GM19023 (cell line): ENCODE measurements around the gene MSANTD2.
A peak's percentile ranks its signal among the peaks of the same experiment; 100 is the strongest.

Experiments used
- ATAC-seq: cut with Tn5 transposase; IDR thresholded peaks from one replicate; pipeline ENCODE4 v1.9.1; 2021; ENCODE audit warnings: mild to moderate bottlenecking, moderate library complexity; ENCODE audit not compliant: unreplicated experiment

MSANTD2 gene

GRCh38 chr11:124800226-124800929, at the start of gene MSANTD2:
Gene MSANTD2, minus strand, starts transcription at chr11:124800406. Its CDS starts 26 bp downstream, at chr11:124800380.
- peak; percentile 93 for ATAC-seq

DNA sequence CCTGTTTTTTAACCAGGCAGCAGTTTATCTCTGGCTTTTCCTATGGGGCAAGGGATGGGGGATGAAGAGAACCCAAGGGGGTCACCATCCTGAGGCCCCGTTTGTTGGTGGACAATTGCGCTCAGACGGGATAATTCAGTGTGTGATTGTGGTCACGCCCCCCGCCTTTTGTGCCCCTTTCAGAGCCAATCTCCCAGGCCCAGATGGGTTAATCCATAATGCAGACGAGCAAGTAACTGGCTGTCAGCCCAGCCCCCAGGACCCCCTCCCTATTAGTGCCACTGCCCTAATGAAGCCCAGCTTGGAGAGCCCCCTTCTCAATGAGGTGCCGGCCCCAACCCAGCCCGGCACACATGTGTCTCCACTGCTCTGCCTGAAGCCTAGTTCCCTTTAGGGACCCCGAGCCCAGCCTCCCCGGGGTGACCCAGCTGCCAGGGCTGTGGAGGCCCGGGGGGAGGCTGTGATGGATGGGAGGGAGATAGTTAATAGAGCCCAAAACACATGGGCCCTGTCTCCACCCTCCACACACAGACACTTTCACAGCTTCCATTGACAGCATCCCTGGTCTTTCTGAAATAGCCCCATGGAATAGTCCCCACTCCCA, 46.0 kb upstream of the MSANTD2 start:
- no peak for ATAC-seq

DNA sequence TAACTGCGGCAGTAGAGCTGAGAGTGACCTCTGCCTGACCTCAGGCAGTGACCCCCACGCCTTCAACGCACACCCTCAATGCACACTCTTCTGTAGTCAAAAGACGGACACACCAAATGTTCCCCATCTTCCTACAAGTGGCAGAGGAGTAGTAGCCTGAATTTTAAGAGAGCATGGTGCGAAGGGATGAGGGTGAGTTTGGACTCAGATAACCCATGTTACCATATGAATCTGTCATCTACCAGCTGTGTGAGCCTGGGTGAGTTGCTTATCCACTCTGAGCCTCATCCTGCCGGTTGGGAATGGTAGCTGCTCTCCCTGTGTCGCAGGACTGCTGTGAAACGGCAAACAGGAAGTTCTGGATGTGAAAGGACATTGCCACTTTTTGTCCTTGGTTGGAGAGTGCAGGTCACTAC, 44.5 kb upstream of the MSANTD2 start:
- no peak for ATAC-seq

DNA sequence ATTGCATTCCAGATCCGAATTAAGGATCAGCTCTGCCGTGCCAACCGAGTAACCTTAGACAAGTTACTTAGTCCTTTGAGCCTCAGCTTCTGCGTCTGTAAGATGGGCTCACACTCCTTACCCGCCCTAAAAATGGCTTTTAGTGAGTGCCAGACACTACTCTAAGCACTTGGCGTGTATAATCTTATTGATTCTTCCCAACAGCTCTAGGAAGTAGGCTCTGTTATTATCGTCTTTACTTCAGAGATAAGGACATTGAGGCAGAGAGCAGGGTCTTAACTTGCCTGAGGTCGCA, 43.4 kb upstream of the MSANTD2 start:
- ATAC-seq = no peak

- no peak for ATAC-seq
Measured at GRCh38 chr11:124842305-124842704, 42.1 kb upstream of the MSANTD2 start.

DNA sequence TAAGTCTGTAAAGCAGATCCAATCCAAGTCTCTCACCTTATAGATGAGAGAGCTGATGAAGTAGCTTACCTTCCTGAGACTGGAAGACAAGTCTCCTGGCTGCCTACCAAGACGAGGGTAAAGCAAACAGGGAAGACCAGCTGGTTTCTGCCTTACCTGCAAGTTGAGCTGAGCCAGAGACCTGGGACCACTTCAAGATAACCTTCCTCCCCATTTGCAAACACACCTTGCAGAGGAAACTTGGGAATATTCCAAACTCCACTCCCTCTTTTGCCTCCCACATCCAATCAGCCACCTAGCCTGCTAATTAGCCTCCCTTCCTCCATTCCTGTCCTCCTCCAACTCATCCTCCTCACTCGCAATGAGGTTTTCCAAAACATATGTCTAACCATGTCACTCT, 41.6 kb upstream of the MSANTD2 start:
- ATAC-seq = no peak

- ATAC-seq = no peak
Measured at GRCh38 chr11:124841201-124841600, 41.0 kb upstream of the MSANTD2 start.

GRCh38 chr11:124840666-124841065, 40.5 kb upstream of the MSANTD2 start:
- ATAC-seq = no peak

DNA sequence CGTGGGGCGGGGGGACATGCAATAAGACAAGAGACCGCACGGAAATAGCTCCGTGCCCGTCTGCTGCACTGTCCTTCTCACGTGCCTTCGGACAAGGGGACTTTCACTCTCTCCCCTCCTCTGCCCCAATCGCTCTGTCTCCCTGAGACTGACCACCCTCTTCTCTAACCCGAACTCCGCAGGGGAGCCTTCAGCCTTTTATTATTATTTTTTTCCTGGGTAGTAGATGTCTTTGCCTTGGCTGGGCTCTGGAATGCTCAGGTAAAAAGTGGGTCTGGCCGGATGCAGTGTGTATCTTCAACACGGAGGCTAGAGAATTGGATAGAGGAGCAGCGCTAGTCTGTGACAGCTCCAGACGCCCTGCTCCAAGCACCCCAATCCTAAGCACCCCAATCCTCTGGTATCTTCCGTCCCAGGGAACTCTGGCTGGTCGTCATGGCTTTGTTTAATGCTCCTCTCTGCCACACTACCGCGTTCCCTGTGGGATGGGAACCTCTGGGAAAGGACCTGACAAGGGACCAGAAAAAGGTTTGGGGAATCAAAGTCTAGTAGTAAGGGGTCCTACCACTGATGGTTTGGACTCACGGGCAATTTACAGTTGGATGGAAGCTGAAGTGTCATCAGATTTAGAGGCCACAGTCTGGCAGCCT, 39.9 kb upstream of the MSANTD2 start:
- ATAC-seq = no peak

DNA sequence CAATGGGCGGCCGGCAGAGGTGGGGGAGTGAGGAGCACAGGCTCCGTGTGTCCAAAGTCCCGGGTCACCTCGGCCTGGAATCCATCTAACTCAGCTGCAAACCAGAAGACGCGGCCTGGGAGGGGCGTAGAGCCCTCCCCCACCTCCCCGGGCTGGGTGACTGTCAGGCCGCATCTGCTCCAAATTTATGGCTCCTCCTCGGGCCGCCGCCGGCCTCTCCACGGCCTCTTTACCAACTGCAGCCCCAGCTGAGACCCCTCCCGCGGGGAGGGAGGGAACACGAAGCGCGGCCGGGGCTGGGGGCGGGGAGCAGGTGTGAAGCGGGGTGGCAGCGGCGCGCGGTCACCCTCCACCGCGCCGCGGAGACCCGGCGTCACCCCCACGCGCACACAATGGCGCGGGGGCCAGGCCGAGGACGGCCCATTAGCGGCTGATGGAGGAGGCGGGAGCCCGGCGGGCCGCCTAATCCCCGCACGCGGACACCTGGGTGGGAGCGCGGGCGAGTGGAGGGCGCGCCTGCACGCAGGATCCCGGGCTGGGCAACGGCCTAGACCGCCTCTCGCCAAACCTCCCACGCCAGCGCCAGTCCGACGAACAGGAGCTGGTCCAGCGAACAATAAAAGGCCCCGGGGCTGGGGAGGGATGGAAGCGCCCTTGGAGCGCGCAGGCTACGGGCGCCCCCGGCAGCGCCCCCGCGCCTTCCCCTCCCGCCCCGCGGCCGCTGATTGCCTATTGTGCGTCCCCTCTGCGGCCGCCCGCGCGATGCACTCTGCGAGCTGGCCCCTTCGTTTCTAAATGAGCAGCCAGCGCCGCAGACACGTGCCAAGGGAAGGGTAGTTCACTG, 39.1 kb upstream of the MSANTD2 start:
- ATAC-seq = no peak

GRCh38 chr11:124838805-124839127, 38.6 kb upstream of the MSANTD2 start:
- ATAC-seq = no peak

GRCh38 chr11:124837491-124837856, 37.3 kb upstream of the MSANTD2 start:
- no peak for ATAC-seq

- no peak for ATAC-seq
Measured at GRCh38 chr11:124835918-124836317, 35.7 kb upstream of the MSANTD2 start.

DNA sequence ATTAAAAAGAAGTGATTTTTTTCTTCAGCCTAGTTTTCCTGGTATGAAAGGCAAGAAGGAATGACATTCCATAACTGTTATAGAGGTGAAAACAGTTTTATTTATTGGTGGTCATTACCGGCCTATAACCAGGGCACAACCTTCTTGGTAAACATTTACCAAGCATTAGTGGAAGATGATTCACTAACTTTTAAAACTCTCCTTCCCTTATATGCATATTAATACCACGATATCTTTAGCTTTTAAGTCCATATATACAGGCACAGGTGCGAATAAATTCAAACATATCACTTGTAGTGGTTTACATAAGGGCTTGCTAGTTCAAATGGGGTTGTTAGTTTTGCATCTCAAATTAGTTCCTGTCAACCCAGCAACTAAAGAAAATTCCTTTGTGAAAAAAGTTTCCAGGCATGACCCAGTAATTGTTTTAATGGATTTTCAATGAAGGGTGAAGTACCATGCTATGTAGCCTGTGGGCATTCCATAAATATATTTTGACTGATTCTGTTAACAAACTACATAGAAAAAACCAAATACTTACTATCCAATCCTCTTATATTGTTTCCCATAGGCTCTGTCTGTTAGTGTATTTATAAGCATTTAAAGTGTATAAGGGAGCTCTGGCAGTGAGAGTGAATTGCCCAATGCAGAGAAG, 34.4 kb upstream of the MSANTD2 start:
- ATAC-seq = no peak

DNA sequence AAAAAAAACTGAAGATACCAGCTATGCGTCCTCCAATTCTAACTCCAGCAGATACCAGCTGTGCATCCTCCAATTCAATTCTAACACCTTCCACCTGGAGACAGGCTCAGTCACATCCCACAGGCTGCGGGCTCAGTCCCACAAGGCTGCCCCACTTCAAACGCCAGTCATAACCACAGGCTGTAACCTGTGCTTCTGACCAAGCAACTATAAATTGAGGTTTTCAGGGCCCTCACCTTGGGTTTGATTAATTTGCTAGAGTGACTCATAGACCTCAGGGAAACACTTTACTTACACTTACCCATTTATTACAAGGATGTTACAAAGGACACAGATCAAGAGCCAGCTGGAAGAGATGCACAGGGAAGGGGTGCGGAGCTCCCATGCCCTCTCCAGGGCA, 32.4 kb upstream of the MSANTD2 start:
- ATAC-seq = no peak

DNA sequence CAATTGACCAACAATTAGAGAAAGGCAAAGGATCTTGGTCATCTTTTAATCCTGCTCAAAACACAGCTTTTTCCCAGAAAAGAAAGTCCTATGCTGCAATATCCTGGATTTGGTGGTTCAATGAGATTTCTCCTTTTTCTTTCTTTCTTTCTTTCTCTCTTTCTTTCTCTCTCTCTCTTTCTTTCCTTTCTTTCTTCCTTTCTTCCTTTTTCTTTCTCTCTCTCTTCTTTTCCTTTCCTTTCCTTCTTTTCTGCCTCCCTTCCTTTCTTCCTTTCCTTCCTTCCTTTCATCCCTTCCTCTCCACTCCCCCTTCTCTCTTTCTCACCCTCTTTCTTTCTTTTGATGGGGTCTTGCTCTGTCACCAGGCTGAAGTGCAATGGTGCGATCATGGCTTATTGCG, 31.7 kb upstream of the MSANTD2 start:
- ATAC-seq = no peak

DNA sequence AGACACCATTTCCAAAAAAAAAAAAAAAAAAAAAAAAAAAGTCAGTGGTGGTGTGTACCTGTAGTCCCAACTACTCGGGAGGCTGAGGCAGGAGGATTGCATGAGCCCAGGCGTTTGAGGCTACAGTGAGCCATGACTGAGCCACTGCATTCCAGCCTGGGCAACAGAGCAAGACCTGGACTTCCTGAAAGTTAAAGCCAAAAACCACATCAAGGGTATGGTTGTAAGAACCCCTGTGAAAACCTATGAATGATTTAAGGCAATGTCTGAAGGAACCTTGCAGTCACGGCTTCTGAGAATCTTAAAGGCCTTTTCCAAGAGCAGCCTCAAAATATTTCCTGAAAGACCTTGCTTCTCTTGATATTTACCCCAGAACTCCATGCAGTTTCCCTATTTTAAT, 30.5 kb upstream of the MSANTD2 start:
- no peak for ATAC-seq

GRCh38 chr11:124829986-124830385, 29.8 kb upstream of the MSANTD2 start:
- no peak for ATAC-seq

DNA sequence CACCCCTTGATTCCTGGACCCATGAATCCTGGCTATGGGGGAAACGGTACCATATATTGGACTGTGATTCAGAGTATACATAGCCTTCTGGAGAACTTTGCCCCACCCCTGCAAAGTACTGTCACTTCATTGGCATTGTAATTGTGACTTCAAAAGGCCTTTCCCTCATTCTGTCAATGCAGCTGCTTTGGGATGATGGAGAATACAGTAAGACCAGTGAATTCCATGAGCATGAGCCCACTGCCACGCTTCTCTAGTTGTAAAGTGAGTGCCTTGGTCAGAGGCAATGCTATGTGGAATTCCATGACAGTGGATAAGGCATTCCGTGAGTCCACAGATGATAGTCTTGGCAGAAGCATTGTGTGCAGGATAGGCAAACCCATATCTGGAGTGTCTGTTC, 25.7 kb upstream of the MSANTD2 start:
- no peak for ATAC-seq

- no peak for ATAC-seq
Measured at GRCh38 chr11:124823512-124824376, 23.5 kb upstream of the MSANTD2 start.
